ENCODE measurements around the gene CNTNAP5. TPM values are rescaled to one million over a fixed set of nuclear protein-coding genes. Genes with fewer than 3 reads are reported as not detected.

Gene CNTNAP5
- total and polyA plus RNA-seq, 2 of the 8 experiments (the other 6 are each of a cell fraction or from before 2014, with no cell fraction given), result 0.11 to 0.76 TPM

DNA sequence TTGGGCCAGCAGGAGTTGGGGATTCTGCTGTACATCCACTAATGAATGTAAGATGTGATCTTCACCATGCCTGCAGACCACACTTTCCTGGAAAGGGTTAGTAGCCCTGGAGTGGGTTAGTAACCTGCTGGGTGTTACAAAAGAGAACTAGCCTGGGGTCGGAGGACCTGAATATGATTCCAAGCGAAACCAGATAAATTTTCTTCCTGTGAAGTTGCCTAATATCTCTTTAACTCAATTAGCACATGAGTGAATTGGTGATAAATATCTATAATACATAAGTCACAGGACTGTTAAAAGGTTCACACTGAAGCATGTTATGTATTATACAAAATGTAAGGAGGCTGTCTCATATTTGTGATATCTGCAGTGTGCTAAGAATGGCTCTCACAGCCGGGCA lies 291.0 kb downstream of the CNTNAP5 start (continued):
- TF ChIP-seq, protein P1, sequence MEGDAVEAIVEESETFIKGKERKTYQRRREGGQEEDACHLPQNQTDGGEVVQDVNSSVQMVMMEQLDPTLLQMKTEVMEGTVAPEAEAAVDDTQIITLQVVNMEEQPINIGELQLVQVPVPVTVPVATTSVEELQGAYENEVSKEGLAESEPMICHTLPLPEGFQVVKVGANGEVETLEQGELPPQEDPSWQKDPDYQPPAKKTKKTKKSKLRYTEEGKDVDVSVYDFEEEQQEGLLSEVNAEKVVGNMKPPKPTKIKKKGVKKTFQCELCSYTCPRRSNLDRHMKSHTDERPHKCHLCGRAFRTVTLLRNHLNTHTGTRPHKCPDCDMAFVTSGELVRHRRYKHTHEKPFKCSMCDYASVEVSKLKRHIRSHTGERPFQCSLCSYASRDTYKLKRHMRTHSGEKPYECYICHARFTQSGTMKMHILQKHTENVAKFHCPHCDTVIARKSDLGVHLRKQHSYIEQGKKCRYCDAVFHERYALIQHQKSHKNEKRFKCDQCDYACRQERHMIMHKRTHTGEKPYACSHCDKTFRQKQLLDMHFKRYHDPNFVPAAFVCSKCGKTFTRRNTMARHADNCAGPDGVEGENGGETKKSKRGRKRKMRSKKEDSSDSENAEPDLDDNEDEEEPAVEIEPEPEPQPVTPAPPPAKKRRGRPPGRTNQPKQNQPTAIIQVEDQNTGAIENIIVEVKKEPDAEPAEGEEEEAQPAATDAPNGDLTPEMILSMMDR (IDR thresholded peaks at IDR 0.05; ENCODE audit: control extremely low read depth in 1 of 3, insufficient read depth in 1 of 3, low read depth in 1 of 3, low read length in 3 of 3), result no peak

Data from H1 (cell line).